ENCODE data around the gene ALX4. TPM values are rescaled to one million over a fixed set of nuclear protein-coding genes. Genes with fewer than 3 reads are reported as not detected.
A peak's percentile ranks its signal among the peaks of the same experiment; 100 is the strongest.

ALX4 gene
- total RNA-seq, 4 donors from 2014 or later = 0.10 to 0.11 TPM; not detected in 2

- 53 to 62% methylated on average over 10 of the region's 10 CpGs for WGBS, 2 donors
- no peaks in the 10 kb centered on the region for H3K27me3 ChIP-seq
- no peaks in the 10 kb centered on the region for H3K9me3 ChIP-seq
- no peak overlapping the region for H3K4me3 ChIP-seq (replicated peaks in 1 of 3)
- no peaks in the 10 kb centered on the region for H3K4me1 ChIP-seq
- H3K36me3 ChIP-seq = no peaks in the 10 kb centered on the region
- intact Hi-C loops (cut with DNase I) = no loop called here
- TF ChIP-seq CTCF (IDR thresholded peaks at IDR 0.05) (peak in 1 of 6 experiments; percentile 8), POLR2A (IDR thresholded peaks at IDR 0.05) (no peak)
- no peak overlapping the region for H3K27ac ChIP-seq
- DNase-seq = peak in 1 of 2 donors; percentile 28
Measured at GRCh38 chr11:44327730-44328129, 17.8 kb upstream of the ALX4 start.

- intact Hi-C loops (cut with DNase I) = no loop called here
- Histone ChIP-seq H3K27ac (no peak overlapping the region), H3K4me3 (replicated peaks in 1 of 3) (no peak overlapping the region), H3K9me3 (no peaks in the 10 kb centered on the region), H3K27me3 (peaks cover 8% of the 10 kb centered on the region), H3K4me1 (no peaks in the 10 kb centered on the region), H3K36me3 (no peaks in the 10 kb centered on the region)
- TF ChIP-seq CTCF (IDR thresholded peaks at IDR 0.05) = no peak
- no peak for TF ChIP-seq POLR2A (IDR thresholded peaks at IDR 0.05)
- DNase-seq = no peak
- WGBS, 2 donors = 52 to 58% methylated on average over 15 of the region's 15 CpGs
Measured at GRCh38 chr11:44326615-44327475, 16.9 kb upstream of the ALX4 start.

- no peak for DNase-seq
- 77 to 80% methylated on average over 5 of the region's 5 CpGs for WGBS, 2 donors
- TF ChIP-seq POLR2A (IDR thresholded peaks at IDR 0.05) (no peak), CTCF (IDR thresholded peaks at IDR 0.05) (no peak)
- no peaks in the 10 kb centered on the region for H3K36me3 ChIP-seq
- no peak overlapping the region for H3K27ac ChIP-seq
- H3K4me1 ChIP-seq = no peaks in the 10 kb centered on the region
- no peaks in the 10 kb centered on the region for H3K9me3 ChIP-seq
- H3K4me3 ChIP-seq (replicated peaks in 1 of 3) = no peak overlapping the region
- intact Hi-C loops (cut with DNase I) = no loop called here
- peaks cover 16% of the 10 kb centered on the region for H3K27me3 ChIP-seq
Measured at GRCh38 chr11:44325698-44326097, 15.8 kb upstream of the ALX4 start.

GRCh38 chr11:44324749-44325525, 15.0 kb upstream of the ALX4 start:
- Histone ChIP-seq H3K4me3 (replicated peaks in 1 of 3) (no peak overlapping the region), H3K9me3 (no peaks in the 10 kb centered on the region), H3K27ac (no peak overlapping the region), H3K4me1 (peaks cover 0 to 3% of the 10 kb centered on the region in 2 donors), H3K27me3 (peaks cover 23% of the 10 kb centered on the region), H3K36me3 (no peaks in the 10 kb centered on the region)
- no peak for DNase-seq
- 51 to 73% methylated on average over 12 to 13 of the region's 13 CpGs for WGBS, 2 donors
- TF ChIP-seq CTCF (IDR thresholded peaks at IDR 0.05) (no peak), POLR2A (IDR thresholded peaks at IDR 0.05) (no peak)
- intact Hi-C loops (cut with DNase I) = no loop called here

DNA sequence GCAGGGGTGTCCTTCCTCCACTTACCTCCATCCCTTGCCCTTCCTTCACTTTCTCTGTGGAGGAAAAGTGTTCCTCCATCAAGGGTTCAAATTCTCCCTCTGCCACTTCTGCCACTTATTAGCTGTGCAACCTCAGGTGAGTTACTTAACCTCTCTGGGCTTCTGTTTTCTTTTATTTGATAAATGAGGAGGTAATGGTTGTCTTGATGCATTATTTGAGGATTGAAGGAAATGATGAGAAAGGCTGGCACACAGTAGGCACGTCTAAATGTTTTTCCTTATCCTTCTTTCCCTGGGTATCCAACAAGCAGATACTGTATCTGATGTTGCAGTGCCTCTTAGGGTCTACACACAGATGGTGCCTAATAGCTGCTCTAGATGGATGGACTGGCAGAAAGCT, 14.3 kb upstream of the ALX4 start:
- 56 to 63% methylated on average over 1 of the region's 1 CpG for WGBS, 2 donors
- Histone ChIP-seq H3K4me3 (replicated peaks in 1 of 3) (no peak overlapping the region), H3K27ac (no peak overlapping the region), H3K36me3 (no peaks in the 10 kb centered on the region), H3K9me3 (no peaks in the 10 kb centered on the region), H3K27me3 (peaks cover 30% of the 10 kb centered on the region), H3K4me1 (peaks cover 4 to 9% of the 10 kb centered on the region in 2 donors)
- TF ChIP-seq POLR2A (IDR thresholded peaks at IDR 0.05) = no peak
- no peak for TF ChIP-seq CTCF (IDR thresholded peaks at IDR 0.05)
- intact Hi-C loops (cut with DNase I) = no loop called here
- no peak for DNase-seq
